ENCODE results near the gene APRT. TPM values are rescaled to one million over a fixed set of nuclear protein-coding genes. Genes with fewer than 3 reads are reported as not detected.
"Not testable (repeated sequence)": the region's sequence is repeated elsewhere in the genome, so short reads cannot be mapped to it uniquely, and the experiment has no call there.

Gene APRT
- polyA plus RNA-seq, 1 experiment = 66.8 TPM

DNA sequence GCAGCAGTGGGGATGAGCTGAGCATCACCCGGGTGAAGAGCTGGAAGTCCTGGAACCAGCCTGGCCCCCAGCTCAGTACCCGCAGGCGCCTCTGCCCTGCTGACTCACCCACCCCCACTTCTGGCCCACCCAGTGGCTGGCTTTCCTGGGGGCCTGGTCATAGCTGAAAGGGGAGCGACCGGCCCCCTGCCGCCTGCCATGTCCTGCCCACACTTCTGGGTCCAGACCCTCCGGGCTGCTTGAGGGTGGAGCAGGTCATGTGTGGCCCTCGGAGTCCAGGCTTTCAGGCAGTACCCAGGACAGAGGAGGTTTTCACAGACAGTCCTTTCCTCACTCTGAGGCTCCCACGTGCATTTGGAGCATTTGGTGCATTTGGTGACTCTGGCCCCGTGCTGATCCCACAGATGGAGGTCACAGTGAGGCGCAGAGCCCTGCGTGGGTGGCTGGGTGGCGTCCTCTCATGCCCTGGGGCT lies 19.6 kb downstream of the APRT start:
- ChIA-PET CTCF (interaction anchor here (1.1 kb wide), 1 partner anchor 55 kb away, joined by 4 read pairs; no protein-coding TSS in a partner anchor), POLR2A (interaction anchor here (0.5 to 0.6 kb wide), 2 partner anchors 151 to 449 kb away, joined by 3 read pairs; no protein-coding TSS in a partner anchor)
- no peak for DNase-seq (ENCODE audit: low read depth, low spot score)
- Histone ChIP-seq H3K27ac (ENCODE audit: low read depth, low read length) (no peak overlapping the region), H3K27me3 (ENCODE audit: control insufficient read depth, insufficient read depth, low read length) (no peaks in the 10 kb centered on the region), H3K9me3 (ENCODE audit: control insufficient read depth, insufficient read depth, low read length) (no peaks in the 10 kb centered on the region; the same call in 1 of the 2 replicates), H3K4me3 (ENCODE audit: low read depth, low read length) (no peak overlapping the region)
- TF ChIP-seq, protein P1, sequence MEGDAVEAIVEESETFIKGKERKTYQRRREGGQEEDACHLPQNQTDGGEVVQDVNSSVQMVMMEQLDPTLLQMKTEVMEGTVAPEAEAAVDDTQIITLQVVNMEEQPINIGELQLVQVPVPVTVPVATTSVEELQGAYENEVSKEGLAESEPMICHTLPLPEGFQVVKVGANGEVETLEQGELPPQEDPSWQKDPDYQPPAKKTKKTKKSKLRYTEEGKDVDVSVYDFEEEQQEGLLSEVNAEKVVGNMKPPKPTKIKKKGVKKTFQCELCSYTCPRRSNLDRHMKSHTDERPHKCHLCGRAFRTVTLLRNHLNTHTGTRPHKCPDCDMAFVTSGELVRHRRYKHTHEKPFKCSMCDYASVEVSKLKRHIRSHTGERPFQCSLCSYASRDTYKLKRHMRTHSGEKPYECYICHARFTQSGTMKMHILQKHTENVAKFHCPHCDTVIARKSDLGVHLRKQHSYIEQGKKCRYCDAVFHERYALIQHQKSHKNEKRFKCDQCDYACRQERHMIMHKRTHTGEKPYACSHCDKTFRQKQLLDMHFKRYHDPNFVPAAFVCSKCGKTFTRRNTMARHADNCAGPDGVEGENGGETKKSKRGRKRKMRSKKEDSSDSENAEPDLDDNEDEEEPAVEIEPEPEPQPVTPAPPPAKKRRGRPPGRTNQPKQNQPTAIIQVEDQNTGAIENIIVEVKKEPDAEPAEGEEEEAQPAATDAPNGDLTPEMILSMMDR (IDR thresholded peaks at IDR 0.05; ENCODE audit: low read depth, low read length) = no peak

DNA sequence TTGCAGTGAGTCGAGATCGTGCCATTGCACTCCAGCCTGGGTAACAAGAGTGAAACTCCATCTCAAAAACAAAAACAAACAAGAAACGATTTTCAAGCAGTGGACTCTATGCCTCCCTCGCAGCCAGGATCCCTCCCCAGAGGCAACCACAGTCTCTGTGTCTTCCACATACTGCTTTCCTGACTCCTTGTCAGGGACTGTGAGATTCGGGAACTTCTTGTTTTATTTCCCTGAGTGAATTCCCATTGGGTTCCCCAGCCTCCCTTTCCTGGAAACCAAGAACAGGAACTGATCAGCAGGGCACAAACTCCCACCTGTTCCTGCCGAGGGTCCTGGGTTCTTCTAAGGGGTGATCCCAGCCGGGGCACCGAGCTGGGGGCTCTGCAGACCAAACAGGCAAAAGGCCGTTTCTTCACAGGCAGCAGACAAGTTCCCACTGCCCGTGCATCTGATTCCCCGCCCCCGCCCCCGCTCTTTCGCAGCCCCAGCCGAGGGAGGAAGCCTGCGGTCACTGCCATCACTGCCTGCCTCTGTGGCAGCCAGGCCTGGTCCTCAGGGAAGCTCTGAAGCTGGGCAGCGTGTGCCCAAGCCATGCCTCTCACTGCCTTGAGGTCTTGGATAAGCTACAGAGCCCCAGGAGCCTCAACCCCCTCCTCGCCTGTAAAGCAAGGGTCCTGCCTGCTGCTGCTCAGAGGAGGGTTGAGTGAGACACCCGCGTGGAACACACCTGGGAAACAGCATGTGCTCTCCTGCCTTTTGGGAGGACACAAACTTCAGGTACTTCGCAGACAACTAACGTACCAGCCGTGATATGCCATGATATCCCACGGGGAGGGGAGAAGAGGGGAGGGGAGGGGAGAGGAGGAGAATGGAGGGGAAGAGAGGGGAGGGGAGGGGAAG lies 21.2 kb downstream of the APRT start:
- Histone ChIP-seq H3K27ac (ENCODE audit: low read depth, low read length) (no peak overlapping the region), H3K4me3 (ENCODE audit: low read depth, low read length) (no peak overlapping the region), H3K27me3 (ENCODE audit: control insufficient read depth, insufficient read depth, low read length) (no peaks in the 10 kb centered on the region), H3K9me3 (ENCODE audit: control insufficient read depth, insufficient read depth, low read length) (no peaks in the 10 kb centered on the region; the same call in 1 of the 2 replicates)
- no peak for DNase-seq (ENCODE audit: low read depth, low spot score)
- ChIA-PET POLR2A (no interaction called here), CTCF (no interaction called here)
- TF ChIP-seq, protein P1 (IDR thresholded peaks at IDR 0.05; ENCODE audit: low read depth, low read length) = no peak

- no peak for DNase-seq (ENCODE audit: low read depth, low spot score)
- no peak overlapping the region for H3K27ac ChIP-seq (ENCODE audit: low read depth, low read length)
- ChIA-PET POLR2A (no interaction called here), CTCF (interaction anchor here (1.3 kb wide), 1 partner anchor 52 kb away, joined by 4 read pairs; no protein-coding TSS in a partner anchor)
- H3K4me3 ChIP-seq (ENCODE audit: low read depth, low read length) = no peak overlapping the region
- no peaks in the 10 kb centered on the region for H3K27me3 ChIP-seq (ENCODE audit: control insufficient read depth, insufficient read depth, low read length)
- TF ChIP-seq, protein P1 (IDR thresholded peaks at IDR 0.05; ENCODE audit: low read depth, low read length) = no peak
- H3K9me3 ChIP-seq (ENCODE audit: control insufficient read depth, insufficient read depth, low read length) = no peaks in the 10 kb centered on the region; the same call in 1 of the 2 replicates
Measured at GRCh38 chr16:88789594-88789993, 22.1 kb downstream of the APRT start.

DNA sequence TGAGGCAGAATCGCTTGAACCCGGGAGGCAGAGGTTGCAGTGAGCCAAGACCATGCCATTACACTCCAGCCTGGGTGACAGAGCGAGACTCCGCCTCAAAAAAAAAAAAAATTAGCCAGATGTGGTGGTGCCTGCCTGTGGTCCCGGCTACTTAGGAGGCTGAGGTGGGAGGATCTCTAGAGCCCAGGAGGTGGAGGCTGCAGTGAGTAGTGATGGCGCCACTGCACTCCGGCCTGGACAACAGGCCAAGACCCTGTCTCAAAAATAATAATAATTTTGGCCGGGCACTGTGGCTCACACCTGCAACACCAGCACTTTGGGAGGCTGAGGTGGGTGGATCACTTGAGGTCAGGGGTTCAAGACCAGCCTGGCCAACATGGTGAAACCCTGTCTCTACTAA lies 23.0 kb downstream of the APRT start:
- POLR2A ChIA-PET; H3K27me3 ChIP-seq (ENCODE audit: control insufficient read depth, insufficient read depth, low read length); H3K27ac ChIP-seq (ENCODE audit: low read depth, low read length); H3K4me3 ChIP-seq (ENCODE audit: low read depth, low read length); H3K9me3 ChIP-seq (ENCODE audit: control insufficient read depth, insufficient read depth, low read length); DNase-seq (ENCODE audit: low read depth, low spot score): not testable (repeated sequence)
- CTCF ChIA-PET = interaction anchor here (1.3 kb wide), 1 partner anchor 51 kb away, joined by 4 read pairs; no protein-coding TSS in a partner anchor

DNA sequence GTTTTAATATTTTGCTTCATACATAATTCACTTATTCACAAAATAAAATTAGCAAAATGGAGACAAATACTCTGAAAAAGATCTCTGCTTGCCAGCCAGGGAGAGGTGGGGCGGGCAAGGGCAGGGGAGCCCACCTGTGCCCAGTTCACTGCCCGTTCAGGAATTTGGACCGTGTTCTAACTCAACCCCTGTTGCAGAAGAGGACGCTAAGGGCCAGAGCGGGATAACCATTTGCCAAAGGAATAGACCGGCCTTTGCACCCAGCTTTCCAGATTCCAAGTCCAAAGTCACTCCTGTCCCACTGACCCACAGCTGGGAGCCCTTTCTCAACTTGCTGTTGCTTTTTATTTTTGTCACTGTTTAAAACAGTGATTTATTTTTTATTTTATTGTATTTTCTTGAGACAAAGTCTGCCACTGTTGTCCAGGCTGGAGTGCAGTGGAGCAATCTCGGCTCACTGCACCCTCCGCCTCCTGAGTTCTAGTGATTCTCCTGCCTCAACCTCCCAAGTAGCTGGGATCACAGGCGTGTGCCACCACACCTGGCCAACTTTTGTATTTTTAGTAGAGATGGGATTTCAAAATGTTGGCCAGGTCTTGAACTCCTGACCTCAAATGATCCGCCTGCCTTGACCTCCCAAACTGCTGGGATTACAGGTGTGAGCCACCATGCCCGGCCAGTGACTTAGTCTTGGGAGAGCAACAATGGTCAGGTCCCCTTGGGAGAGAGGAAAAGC lies 24.0 kb downstream of the APRT start:
- DNase-seq (ENCODE audit: low read depth, low spot score) = no peak
- Histone ChIP-seq H3K9me3 (ENCODE audit: control insufficient read depth, insufficient read depth, low read length) (no peaks in the 10 kb centered on the region; the same call in 1 of the 2 replicates), H3K27ac (ENCODE audit: low read depth, low read length) (no peak overlapping the region), H3K27me3 (ENCODE audit: control insufficient read depth, insufficient read depth, low read length) (no peaks in the 10 kb centered on the region), H3K4me3 (ENCODE audit: low read depth, low read length) (no peak overlapping the region)
- TF ChIP-seq, protein P1 (IDR thresholded peaks at IDR 0.05; ENCODE audit: low read depth, low read length) = no peak
- CTCF ChIA-PET = interaction anchor here (1.2 to 1.3 kb wide), 2 partner anchors 44 to 51 kb away, joined by 6 to 8 read pairs; no protein-coding TSS in a partner anchor
- POLR2A ChIA-PET = interaction anchor here (1.2 kb wide), 1 partner anchor 16 kb away, joined by 4 read pairs; the partner anchor contains the start of gene CDT1

Measured in AG04450 (cell line).